SIG-M5 (cell line): ENCODE data around the gene CHST11.

Source experiments
- DNase-seq: peaks from one replicate; lab custom pipeline; 2025; lab: John Stamatoyannopoulos, UW

Gene CHST11

DNA sequence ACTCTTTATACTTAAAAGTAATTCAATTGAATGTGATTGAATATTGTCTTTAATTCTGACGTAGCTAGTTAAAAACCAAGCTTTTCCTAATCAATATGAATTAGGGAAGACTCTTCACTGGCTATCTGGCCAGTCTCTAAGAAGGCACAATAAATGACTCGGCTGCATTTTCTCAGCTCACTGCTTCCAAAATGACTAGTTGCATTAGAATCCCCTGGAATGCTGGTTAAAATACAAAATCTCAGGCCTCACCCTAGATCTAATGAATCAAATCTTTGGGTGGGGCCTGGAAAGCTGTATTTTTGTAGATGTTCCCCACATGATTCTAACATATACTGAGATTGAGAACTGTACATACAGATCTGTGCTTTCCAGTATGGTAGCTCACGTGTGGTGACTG lies 242.1 kb downstream of the CHST11 start:
- no peak for DNase-seq

DNA sequence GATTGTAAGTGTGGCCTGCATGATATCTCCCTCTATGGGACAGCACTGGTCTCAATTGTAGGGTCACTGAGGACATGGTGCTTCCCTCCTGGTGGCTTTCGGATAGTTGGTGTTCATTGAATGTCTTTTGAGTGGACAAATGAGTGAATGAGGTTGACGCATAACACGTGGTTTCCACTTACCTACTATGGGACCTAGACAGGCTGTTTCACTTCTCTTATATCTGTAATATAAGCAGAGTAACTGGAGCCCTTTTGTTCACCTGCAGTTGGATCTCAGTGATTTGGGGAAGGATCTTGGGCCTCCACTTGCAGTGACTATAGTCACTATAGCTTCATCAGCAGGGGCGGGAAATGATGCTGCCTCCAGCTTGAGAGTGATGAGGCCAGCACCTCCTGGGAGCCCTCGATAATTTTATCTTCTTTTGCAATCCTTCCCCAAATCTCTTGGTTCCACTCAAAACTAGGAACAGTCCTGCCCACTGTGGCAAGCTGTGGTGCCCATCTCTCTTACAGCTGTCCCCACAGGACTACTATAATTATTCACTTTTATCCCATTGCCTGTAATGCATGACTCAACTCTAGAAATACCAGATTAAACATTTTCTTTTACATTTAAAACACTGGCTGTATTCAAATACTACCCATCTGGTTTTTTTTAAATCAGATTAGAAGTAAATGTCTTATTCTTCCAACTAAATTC lies 242.9 kb downstream of the CHST11 start:
- DNase-seq, result no peak

- no peak for DNase-seq
Measured at GRCh38 chr12:104700324-104700723, 243.6 kb downstream of the CHST11 start.

DNA sequence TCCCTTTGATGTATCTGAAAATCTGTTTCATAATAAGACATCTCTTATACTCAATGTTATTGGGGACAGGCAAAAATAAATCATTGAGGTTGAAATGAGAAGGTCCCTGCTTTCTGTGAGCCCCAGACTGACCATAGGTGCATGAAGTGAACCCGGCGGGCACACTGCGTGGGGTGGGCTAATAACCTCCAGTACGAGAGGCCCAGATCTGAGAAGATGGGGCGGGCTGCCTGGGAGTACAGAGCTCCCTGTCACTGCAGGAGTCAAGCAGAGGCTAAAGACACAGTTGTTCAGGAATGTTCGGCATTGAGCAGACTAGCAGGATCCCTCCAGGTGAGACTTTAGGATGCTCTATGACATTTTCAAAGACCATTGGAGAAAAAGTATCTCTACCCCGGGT lies 244.6 kb downstream of the CHST11 start:
- no peak for DNase-seq

DNA sequence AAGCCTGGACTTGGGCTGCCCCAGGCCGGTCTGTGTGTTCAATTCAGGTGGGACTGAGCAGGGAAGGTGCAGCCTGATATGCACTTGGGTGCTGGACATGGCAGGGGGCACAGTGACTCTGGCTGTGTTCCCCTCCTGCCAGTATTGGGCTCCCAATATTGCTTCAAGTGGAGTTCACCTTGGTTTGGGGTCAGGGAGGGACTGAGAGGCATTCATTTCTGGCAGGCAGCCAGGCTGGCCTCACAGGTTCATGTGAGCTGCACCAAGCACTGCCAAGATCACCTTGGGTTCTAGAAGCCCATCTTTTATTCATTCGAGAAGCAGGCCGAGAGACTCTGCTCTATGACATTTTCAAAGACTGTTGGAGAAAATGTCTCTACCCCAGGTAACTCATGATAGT lies 245.0 kb downstream of the CHST11 start:
- DNase-seq, result no peak

GRCh38 chr12:104702565-104703139 lies 245.9 kb downstream of the CHST11 start:
- DNase-seq, result no peak

- DNase-seq, result no peak
Measured at GRCh38 chr12:104703372-104703771, 246.6 kb downstream of the CHST11 start.

- DNase-seq, result no peak
Measured at GRCh38 chr12:104704224-104704779, 247.6 kb downstream of the CHST11 start.

- no peak for DNase-seq
Measured at GRCh38 chr12:104707194-104707593, 250.4 kb downstream of the CHST11 start.

GRCh38 chr12:104707794-104708558 lies 251.2 kb downstream of the CHST11 start:
- no peak for DNase-seq

DNA sequence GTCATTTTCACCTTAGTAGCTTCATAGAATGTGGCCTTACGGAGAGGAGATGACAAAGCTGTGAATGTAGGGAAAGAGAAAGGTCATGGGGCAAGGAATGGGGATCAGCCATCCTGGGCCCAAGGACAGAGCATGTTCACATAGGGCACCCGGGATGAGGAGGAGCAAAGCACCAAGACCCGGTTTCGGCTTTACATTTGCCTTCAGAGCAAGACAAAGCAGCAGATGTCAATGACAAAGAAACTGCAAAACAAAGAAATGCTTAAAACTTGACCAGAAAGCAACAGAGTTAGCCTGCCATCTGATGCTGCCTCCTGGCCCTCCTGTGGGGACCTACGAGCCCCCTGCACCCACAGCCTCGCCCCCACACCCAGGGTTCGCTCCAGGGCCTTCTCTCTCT lies 252.1 kb downstream of the CHST11 start:
- DNase-seq, result no peak

- DNase-seq, result no peak
Measured at GRCh38 chr12:104709692-104710435, 253.1 kb downstream of the CHST11 start.

GRCh38 chr12:104710940-104711689 lies 254.4 kb downstream of the CHST11 start:
- DNase-seq, result no peak

- no peak for DNase-seq
Measured at GRCh38 chr12:104712477-104712876, 255.7 kb downstream of the CHST11 start.

GRCh38 chr12:104712968-104713367 lies 256.2 kb downstream of the CHST11 start:
- no peak for DNase-seq

GRCh38 chr12:104713444-104713843 lies 256.7 kb downstream of the CHST11 start:
- DNase-seq, result no peak

- no peak for DNase-seq
Measured at GRCh38 chr12:104714369-104714768, 257.6 kb downstream of the CHST11 start.

DNA sequence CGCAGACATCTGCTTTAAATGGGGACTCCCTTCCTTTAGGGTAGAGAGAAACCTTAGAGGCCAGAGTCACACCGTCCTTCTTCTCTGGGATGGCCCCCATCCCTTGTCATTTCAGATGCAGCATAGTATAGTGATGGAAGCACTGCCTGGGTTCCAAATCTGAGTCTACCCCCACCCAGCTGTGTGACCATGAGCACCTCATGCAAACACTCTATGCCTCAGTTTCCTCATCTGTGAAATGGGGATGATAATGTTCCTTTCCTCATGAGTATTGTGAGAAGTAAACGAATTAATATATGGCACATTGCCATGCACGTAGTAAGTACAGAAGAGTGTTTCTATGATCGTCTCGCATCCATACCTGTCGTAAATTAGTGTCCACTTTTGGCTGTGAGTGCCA lies 259.4 kb downstream of the CHST11 start:
- no peak for DNase-seq

DNA sequence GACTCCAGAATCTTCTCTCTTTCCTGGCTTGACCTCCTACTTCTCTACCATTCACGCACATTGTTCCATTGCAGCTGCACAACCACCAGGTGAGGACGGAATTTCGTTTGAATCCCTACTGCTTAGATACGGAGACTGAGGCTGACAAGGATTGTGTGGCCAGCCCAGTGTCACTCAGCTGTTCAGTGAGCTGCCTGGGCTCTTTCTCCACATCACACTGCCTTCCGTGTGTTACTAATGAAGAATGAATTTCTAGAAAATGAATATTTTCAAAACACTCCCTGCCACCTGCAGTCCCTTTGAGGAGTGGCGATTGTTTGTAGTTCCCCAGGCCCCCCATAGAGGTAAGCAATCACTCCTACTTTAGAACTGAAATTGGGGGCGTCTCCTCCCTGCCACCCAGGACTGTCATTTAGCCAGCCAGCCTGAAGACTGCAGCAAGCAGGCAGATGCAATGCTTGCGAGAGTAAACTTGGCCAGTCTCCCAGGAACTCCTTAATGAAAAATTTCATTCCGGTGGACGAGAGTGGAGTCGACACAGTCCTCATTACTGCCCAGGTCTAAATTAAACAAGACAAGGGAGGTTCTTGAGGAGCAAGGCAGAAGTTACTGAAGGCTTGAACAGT lies 261.7 kb downstream of the CHST11 start:
- DNase-seq, result no peak

GRCh38 chr12:104719700-104720338 lies 263.1 kb downstream of the CHST11 start:
- no peak for DNase-seq
